ENCODE measurements around the gene HCN2.
A peak's percentile ranks its signal among the peaks of the same experiment; 100 is the strongest.
"Not testable (repeated sequence)": the region's sequence is repeated elsewhere in the genome, so short reads cannot be mapped to it uniquely, and the experiment has no call there.

The HCN2 gene

DNA sequence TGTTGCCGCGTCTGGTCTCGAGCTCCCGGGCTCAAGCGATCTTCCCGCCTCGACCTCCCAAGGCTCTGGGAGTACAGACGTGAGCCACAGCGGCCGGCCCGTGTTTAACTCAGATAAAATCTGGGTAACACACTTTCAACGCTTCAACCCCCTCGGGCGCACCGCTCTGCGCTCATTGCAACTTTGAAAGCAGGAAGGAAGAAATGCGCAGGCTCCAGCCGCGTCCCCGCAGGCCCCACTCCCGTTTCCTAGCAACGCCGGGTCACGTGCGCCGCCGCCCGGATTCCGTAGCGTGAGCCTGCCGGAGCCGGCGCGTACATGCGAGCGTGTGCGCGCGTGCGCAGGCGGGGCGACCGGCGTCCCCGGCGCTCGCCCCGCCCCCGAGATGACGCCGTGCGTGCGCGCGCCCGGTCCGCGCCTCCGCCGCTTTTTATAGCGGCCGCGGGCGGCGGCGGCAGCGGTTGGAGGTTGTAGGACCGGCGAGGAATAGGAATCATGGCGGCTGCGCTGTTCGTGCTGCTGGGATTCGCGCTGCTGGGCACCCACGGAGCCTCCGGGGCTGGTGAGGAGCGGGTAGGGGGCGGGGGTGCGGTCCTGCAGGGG, 17.4 kb upstream of the HCN2 start, which contains the start of gene BSG:
TSS of gene BSG (plus strand) at position 457 of the 603 bp plus-strand sequence. CDS start at position 496, 39 bp downstream.
- DNase-seq = peak; percentile 94

DNA sequence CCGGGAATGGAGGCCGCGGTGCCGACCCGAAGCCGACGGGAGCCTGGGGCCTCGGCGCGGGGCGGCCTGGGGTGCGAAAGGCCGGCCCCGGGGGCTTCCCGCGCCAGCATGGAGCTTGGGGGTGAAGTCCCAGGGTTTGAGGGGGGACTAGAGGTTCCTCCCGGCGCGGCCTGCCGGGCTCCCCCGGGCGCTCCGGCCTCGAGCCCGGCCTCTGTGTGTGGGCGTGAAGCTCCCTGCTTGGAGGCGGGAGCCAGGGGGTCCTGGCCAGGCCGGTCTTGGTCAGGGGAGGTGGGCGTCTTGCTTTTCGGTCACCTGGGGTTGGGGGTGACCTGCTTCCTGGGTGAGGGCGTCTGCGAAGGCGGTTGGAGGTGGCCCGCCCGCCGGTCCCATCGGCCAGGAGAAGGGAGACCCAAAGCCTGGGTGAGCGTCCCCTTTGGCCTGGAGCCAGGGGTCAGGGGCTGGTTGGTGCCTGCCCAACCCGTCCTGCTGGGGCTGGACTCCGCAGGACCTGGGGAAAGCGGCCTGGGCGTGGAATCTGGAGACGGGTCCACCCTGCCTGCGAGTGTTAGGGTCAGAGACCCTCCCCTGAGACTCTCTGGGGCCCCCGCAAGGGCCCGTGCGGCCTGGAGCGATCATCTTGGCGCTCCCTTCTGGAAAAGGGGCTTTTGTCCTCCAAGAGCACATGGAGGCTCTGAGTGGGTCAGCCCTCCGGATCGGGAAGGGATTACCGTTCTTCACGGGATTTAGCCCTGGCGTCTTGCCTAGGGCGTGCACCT, 16.8 kb upstream of the HCN2 start:
- peak; percentile 18 for DNase-seq

DNA sequence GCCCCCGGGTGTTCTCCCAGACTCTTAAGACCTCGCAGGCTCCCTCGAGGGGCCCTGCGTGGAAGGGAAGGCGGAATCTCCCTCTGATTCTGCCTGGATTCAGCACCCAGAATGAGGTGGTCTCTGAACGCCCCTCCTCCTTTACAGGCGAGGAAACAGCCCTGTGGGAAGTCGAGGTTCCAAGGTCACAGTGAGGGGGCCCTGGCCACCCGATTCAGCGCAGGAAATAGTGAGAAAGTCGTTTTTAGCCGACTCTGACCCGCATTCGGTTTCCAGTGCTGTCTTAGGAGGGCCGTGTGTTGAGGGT, 16.2 kb upstream of the HCN2 start:
- no peak for DNase-seq

DNA sequence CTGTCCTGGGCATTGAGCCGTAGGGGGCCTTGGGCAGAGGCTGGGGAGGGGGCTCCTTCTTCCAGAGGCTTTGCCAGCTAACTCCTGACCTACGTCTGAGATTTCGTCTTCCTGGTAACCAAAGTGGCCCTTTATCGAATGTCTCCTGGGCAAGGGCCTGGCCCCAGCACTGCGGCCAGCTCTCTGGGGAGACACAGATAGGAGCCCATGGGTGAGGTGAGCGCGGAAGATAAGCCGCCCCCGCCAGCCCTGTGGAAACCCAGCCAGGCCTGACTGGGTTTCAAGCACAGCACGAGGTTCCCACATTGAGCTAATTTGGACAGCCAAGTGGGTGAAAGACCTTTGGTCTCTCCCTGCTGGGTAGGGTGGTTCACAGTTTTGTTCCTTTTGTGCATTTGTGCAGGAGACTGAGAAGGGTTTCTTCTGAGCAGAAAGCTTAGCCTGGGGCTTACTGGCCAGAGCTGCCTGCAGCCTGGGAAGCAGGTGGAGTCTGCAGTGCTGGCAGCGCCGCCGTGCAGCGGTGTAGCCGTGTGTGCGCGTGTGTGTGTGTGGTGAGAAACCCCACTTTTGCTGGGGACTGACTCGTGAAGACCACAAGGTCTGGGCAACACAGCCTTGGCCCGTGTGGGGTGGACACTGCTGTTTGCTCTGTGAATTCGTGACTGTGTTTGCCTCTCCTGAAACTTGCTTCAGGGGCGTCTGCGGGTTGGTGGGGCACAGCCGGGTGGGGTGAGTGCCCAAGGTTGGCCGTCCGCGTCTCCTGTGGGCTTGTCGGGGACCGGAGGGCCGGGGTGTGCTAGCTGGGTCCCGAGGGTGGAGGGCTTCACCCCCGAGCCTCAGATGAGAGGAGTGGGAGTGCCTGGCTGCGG, 14.8 kb upstream of the HCN2 start:
- DNase-seq = no peak

DNA sequence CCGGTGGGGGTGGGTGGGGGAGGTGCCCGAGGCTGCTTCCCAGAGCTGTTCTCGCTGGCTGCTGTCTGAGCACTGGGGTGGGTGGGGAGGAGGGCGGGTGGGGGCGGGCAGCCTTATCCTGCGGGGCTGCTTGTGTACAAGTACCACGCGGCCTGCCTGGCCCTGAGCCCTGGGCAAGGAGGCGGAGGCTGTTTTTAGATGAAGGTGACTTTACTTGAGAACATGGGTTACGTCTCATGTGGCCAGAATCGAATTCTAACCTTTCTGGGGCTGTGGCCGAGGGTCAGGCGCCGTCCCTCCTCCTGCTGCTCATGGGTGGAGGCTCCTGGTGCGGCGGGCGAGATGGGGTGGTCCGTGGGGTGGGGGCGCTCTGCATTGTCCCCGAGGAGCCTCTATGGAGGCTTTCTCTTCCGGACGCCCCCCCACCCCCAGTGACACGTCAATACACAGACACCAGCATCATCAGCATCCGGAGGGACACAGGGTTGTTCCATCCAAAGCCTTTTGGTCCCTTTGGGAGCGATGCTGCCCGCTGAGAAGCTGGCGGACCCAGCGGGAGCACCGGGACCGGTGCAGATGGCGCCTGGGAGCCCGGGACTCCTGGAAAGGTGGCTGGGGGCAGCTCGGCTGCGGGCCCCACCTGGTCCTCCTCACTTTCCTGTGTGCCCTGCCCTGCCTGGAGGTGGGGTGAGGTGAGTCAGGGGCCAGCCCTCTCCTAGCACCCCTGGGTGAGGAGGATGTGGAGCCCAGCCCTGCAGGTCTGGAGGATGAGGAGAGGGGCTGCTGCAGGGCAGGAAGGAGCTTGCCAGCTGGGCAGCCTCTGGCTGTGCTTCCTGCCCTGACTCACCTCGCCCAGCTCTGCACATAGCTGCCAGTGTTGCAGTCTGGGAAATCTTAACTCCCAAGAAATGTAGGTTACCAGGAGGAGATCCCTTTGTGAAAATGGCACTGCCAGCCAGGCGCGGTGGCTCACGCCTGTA, 13.9 kb upstream of the HCN2 start:
- DNase-seq = no peak

DNA sequence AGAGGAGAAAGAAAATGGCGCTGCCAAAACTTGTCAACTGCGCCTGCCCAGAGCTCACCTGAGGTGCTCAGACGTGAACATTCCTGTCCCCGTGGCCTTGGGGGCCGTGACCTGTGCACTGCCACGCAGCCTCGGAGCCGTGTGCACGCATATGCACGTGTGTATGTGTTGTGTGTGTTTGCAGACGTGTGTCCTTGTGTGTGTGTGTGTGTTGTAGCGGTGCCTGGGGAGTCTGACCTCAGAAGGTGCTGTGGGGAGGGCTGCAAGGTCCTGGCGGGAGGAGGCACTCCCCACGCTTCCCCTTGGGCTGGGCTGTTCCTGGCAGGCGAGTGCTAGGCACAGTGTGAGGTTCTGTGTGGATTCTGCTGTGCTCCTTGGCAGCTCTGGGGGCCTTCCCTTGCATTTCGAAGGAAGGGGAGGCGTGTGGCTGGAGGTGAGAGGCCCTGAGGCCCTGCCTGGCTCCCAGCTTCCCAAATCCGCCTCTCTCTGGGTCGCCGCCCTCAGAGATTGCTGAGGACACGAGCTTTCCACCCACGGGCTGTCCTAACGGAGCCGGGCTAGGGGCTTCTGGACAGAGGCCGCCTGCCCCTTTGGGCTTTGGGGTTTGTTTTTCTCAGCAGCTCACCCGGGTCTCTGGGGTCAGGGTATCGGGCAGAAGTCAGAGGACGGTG, 12.8 kb upstream of the HCN2 start:
- no peak for DNase-seq

DNA sequence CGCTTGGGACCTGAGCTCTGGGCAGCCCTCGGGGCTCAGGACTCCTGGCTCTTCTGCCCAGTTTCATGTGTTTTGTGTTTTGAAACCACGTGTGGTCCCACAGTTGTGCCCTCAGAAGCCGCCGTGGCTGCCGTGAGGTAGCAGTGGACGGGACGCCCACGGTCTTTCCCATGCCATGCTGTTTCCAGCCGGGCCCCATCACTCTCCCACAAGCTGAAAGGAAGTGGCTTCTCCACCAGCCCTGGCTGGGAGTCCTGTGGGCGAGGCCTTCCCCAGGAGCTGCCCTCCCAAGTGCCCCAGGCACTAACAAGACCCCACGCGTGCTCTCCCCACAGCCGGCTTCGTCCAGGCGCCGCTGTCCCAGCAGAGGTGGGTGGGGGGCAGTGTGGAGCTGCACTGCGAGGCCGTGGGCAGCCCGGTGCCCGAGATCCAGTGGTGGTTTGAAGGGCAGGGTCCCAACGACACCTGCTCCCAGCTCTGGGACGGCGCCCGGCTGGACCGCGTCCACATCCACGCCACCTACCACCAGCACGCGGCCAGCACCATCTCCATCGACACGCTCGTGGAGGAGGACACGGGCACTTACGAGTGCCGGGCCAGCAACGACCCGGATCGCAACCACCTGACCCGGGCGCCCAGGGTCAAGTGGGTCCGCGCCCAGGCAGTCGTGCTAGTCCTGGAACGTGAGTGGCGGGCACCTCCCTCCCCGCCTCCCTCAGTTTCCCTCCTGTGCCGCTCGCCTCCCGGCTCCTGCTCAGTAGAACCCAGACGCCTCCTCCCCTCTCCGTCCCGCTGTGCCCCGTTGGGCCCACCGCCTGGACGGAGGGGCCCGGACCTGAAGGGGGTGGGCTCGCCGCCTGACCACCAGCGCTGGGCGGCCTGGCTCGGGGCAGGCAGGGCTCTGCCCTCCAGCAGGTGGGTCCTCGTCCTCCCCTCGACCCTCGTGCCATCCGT, 12.0 kb upstream of the HCN2 start:
- DNase-seq = no peak

DNA sequence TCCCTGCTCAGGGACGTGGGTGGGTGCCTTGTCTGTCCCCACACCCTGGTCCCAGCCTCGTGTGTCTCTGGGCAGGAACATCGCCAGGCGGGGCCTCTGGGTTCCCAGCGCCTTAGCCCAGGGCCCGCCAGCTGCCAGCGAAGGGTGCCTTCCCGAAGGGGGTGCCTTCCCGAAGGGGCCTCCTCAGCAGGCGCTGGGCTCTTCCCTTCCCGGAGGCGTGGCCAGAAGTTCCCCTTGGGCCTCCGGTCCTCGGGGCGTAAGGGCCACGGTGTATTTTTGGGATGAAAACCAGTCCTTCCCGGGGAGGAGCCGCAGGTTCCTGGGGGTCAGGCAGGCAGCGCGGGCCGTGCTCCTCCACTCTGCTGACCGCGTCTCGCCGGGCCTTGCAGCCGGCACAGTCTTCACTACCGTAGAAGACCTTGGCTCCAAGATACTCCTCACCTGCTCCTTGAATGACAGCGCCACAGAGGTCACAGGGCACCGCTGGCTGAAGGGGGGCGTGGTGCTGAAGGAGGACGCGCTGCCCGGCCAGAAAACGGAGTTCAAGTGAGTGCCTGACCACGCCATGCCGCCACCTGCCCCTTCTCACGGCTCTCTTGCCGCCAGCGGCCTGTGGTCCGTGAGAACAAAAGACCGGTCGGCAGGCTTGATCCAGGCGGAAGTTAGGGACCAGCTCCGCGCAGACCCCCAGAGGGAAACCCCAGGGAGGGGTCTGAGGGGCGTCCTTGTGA, 10.4 kb upstream of the HCN2 start:
- no peak for DNase-seq

DNA sequence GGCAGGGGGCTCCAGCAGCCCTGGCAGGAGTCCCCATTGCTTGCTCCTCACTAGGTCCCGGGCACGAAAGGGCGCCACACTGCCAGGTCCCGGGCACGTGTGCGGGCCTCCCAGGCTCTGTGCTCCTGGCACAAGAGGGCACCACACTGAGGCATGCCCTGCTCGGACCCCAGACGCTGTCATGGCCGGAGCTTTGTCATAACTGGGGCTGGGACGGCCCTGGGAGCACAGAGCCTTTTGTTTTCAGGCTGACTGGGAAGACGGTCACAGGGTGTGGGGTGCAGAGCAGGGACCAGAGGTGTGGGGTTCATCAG, 9.9 kb upstream of the HCN2 start:
- DNase-seq = no peak

DNA sequence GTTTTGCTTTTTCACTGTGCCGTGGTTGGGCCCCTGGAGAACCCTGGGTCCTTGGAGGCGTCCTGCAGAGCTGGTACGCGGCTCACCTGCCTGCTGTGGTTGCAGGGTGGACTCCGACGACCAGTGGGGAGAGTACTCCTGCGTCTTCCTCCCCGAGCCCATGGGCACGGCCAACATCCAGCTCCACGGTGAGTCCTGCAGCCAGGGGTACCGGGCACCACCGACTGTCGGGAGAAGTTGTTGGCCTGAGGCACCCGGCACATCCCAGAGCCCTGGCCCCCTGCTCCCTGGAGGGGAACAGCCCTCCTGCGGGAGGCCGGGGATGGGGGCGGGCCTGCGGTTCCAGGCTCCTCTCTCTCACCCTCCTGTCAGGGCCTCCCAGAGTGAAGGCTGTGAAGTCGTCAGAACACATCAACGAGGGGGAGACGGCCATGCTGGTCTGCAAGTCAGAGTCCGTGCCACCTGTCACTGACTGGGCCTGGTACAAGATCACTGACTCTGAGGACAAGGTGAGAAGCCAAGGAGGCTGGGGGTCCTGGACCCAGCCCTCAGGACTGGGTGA, 9.3 kb upstream of the HCN2 start:
- no peak for DNase-seq

DNA sequence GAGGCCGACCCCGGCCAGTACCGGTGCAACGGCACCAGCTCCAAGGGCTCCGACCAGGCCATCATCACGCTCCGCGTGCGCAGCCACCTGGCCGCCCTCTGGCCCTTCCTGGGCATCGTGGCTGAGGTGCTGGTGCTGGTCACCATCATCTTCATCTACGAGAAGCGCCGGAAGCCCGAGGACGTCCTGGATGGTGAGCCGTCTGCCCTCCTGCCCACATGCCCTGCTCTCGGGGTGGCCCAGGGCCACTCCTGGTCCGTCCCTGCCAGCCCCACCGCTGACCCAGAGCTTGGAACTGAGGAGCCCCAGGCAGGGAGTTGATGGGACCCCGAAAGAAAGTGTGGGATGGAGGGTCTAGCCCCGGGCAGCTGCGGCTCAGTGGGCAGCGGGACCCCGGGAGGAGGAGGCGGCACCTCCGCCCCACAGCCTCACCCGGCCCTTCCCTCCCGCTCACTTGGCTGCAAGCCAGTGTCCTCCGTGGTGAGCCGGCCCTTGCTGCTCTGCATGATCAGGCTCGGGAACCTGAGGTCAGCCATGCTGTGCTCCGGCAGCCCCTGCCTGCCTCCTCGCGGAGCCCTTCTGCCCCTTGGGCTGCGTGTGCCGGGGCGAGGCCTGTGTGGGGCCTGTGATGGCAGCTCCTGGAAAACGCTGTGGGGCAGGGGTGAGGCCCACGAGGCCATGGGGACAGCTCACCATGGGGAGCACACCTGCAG, 8.1 kb upstream of the HCN2 start:
- no peak for DNase-seq

DNA sequence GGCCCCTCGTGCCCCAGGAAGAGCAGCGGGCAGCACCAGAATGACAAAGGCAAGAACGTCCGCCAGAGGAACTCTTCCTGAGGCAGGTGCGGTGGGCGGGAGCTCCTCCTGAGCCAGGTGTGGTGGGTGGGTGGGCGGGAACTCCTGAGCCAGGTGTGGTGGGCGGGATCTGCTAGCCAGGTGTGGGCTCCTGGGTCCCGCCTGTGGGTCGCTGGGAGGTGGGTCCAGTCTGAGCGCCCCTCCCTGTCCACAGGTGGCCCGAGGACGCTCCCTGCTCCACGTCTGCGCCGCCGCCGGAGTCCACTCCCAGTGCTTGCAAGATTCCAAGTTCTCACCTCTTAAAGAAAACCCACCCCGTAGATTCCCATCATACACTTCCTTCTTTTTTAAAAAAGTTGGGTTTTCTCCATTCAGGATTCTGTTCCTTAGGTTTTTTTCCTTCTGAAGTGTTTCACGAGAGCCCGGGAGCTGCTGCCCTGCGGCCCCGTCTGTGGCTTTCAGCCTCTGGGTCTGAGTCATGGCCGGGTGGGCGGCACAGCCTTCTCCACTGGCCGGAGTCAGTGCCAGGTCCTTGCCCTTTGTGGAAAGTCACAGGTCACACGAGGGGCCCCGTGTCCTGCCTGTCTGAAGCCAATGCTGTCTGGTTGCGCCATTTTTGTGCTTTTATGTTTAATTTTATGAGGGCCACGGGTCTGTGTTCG, 7.0 kb upstream of the HCN2 start:
- peak; percentile 37 for DNase-seq

DNA sequence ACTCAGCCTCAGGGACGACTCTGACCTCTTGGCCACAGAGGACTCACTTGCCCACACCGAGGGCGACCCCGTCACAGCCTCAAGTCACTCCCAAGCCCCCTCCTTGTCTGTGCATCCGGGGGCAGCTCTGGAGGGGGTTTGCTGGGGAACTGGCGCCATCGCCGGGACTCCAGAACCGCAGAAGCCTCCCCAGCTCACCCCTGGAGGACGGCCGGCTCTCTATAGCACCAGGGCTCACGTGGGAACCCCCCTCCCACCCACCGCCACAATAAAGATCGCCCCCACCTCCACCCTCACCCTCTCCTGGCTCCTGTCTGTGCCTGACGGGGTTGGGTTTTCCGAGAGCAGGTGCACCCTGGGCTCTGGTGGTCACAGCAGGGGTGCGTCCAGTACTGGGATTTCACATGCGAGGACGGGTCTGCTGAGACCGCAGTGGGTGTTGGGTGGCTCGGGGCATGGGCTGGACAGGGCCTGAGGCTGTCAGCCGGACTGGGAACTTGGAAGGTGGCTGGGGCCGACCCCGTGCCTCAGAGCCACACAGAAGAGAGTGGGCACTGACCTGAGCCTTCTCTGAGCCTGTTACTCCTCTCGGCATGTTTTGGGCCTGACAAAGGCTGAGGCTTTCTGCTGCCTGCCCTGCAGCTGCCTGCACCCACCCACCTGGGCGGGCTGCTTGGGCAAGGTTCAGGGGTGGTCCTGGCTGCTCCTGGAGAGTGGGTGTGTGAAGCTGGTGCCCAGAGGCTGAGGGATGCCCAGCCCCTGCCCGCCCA, 6.3 kb upstream of the HCN2 start:
- no peak for DNase-seq

DNA sequence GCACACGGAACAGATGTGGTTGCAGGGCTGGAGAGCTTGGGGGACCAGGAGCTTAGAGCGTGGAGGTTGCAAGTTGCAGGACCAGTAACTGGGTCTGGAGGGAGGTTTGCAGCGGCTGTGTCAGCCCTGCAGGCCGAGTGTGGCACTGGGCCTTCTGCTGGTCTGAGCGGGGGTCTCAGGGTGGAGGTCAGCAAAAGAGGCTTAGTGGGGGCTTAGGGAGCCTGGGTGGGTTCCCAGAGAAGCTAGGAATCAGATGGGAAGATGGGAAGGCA, 5.8 kb upstream of the HCN2 start:
- no peak for DNase-seq

DNA sequence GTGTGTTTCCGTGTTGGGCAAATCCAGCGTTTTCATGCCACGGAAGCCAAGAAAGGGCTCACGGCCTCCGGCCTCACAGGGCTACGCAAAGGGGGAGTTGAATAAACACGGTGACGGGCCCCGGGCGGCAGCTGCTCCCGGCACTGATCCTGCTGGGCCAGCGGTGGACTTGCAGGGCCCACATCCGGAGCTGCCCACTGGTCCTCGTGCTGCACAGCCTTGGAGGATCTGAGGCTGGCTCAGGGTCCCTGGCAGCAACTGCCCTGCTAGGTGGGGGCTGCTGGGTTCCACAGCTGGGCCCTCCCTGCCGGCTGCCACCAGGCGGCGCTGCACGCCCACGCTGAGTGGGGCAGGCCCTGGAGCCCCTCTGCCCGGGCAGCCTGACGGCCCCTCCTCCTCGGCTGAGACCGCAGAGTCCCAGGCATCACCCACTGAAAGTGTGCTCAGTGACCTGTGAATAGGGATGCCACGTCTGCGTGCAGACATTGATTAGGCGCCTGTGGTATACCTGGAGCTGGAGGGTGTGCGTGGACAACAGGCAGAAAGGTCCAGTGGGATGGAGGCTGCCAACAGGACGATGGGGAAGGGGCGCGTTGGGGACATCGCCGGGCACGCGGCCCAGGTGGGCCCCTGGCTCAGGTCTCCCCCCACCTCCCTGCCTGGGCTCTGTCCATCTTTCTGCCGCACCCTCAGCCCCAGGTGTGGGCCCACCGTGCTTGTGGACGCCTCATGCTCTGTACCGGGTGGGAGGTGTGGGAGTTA, 5.3 kb upstream of the HCN2 start:
- no peak for DNase-seq

DNA sequence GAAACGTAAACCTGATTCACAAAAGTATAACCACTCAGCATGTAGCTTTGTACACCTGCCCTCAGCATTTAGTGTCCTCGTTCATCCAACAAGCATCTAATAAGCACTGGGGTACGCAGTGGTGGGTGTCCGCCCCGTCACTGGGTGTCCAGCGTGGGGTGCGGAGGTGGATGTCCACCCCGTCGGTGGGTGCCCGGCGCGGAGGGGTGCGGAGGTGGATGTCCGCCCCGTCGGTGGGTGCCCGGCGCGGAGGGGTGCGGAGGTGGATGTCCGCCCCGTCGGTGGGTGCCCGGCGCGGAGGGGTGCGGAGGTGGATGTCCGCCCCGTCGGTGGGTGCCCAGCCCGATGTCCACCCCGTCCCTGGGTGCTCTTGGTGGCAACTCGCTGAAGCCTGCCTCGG, 4.5 kb upstream of the HCN2 start:
- DNase-seq = not testable (repeated sequence)

DNA sequence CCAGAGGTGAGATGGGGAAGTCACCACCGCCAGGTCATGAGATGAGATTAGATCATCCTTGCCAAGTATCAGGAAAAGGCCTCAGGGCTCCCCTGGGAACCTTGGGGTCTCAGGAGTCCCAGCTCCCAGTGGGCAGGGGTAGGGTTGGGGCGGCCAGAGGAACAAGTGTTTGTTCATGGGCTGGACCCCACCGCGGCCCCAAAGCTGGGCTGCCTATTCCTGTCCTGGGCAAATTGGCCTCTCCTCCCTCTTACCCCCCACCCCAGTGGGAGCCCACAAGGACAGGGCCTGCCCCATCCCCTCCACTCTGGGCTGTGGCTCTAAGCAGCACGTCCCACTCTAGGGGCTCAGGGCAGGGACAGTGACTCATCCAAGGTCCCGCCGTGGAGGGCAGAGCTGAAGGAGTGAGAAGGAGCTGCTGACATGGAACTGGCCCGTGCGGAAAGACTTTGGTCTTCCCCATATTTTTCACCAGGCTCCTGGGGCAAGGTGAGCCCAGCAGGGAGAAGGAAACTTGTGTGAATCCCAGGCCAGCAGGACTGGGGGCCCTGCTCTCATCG, 4.0 kb upstream of the HCN2 start:
- no peak for DNase-seq
